ENCODE data around the gene PIEZO1. TPM values are rescaled to one million over a fixed set of nuclear protein-coding genes. Genes with fewer than 3 reads are reported as not detected.

Gene PIEZO1
- polyA plus RNA-seq, 1 experiment: 139 TPM

- ChIA-PET POLR2A (no interaction called here), CTCF (interaction anchor here (0.9 to 5.1 kb wide), 3 partner anchors 15 to 34 kb away, joined by 3 to 26 read pairs (median 18); no protein-coding TSS in a partner anchor)
- no peak for DNase-seq (ENCODE audit: low read depth)
- no peak overlapping the region for H3K4me3 ChIP-seq (ENCODE audit: low read depth, low read length)
- TF ChIP-seq, protein P1, sequence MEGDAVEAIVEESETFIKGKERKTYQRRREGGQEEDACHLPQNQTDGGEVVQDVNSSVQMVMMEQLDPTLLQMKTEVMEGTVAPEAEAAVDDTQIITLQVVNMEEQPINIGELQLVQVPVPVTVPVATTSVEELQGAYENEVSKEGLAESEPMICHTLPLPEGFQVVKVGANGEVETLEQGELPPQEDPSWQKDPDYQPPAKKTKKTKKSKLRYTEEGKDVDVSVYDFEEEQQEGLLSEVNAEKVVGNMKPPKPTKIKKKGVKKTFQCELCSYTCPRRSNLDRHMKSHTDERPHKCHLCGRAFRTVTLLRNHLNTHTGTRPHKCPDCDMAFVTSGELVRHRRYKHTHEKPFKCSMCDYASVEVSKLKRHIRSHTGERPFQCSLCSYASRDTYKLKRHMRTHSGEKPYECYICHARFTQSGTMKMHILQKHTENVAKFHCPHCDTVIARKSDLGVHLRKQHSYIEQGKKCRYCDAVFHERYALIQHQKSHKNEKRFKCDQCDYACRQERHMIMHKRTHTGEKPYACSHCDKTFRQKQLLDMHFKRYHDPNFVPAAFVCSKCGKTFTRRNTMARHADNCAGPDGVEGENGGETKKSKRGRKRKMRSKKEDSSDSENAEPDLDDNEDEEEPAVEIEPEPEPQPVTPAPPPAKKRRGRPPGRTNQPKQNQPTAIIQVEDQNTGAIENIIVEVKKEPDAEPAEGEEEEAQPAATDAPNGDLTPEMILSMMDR (IDR thresholded peaks at IDR 0.05; ENCODE audit: insufficient read depth, low read depth, low read length): no peak
- no peaks in the 10 kb centered on the region; the same call in 1 of the 2 replicates for H3K36me3 ChIP-seq (ENCODE audit: control insufficient read depth, insufficient read depth, low read length)
- no peaks in the 10 kb centered on the region for H3K27me3 ChIP-seq (ENCODE audit: control insufficient read depth, insufficient read depth, low read length)
Measured at GRCh38 chr16:88770461-88771293, 14.3 kb downstream of the PIEZO1 start.

DNA sequence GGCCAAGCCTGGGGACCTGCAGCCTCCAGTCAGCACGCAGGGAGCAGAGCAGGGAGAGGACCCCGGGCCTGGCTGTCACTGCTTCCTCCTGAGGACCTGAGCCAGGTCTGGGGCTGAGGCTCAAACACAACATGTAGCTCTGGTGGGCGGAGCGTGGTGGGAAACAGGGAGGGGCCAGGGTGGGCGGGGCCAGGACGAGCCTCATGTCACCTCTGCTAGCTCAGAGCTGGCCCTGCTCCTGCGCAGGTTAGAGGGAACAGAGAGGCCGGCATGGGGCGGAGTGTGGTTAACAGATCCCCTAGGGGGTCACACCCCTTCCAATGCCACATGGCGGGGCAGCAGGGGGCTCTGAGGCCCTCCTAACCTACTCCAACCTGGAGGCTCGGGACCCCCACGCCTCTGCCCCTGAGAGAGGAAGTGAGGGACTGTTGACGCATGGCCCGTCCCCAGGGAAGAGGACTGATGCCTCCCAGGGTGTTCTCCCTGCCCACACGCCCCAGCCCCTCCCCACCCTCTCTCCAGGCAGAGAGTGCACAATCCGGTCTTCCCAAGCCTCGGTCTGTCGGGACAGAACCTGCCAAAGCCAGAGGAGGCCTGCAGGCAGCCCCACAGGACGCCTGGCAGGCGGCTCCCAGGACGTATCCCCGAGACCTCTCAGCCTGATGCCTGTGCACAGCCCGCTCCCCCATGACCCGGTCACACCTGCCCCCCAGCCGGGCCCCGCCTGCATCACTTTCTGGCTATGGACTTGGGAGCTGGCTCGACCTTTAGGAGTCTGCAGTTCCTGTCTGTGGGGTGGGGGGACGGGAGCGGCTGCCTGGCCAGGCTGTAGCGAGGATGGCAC, 15.2 kb downstream of the PIEZO1 start:
- TF ChIP-seq, protein P1 (IDR thresholded peaks at IDR 0.05; ENCODE audit: insufficient read depth, low read depth, low read length): no peak
- CTCF ChIA-PET: interaction anchor here (1.0 to 5.1 kb wide), 4 partner anchors 9 to 33 kb away, joined by 3 to 26 read pairs (median 10); no protein-coding TSS in a partner anchor
- POLR2A ChIA-PET: no interaction called here
- Histone ChIP-seq H3K4me3 (ENCODE audit: low read depth, low read length) (no peak overlapping the region), H3K27me3 (ENCODE audit: control insufficient read depth, insufficient read depth, low read length) (no peaks in the 10 kb centered on the region), H3K36me3 (ENCODE audit: control insufficient read depth, insufficient read depth, low read length) (no peaks in the 10 kb centered on the region; the same call in 1 of the 2 replicates)
- DNase-seq (ENCODE audit: low read depth): no peak

GRCh38 chr16:88768071-88768783, 16.8 kb downstream of the PIEZO1 start:
- no peak overlapping the region for H3K4me3 ChIP-seq (ENCODE audit: low read depth, low read length)
- ChIA-PET CTCF (interaction anchor here (0.6 to 2.6 kb wide), 5 partner anchors 8 to 31 kb away, joined by 3 to 15 read pairs (median 3); no protein-coding TSS in a partner anchor), POLR2A (no interaction called here)
- TF ChIP-seq, protein P1 (IDR thresholded peaks at IDR 0.05; ENCODE audit: insufficient read depth, low read depth, low read length): no peak
- no peaks in the 10 kb centered on the region for H3K27me3 ChIP-seq (ENCODE audit: control insufficient read depth, insufficient read depth, low read length)
- DNase-seq (ENCODE audit: low read depth): no peak
- H3K36me3 ChIP-seq (ENCODE audit: control insufficient read depth, insufficient read depth, low read length): peaks cover 7% of the 10 kb centered on the region

DNA sequence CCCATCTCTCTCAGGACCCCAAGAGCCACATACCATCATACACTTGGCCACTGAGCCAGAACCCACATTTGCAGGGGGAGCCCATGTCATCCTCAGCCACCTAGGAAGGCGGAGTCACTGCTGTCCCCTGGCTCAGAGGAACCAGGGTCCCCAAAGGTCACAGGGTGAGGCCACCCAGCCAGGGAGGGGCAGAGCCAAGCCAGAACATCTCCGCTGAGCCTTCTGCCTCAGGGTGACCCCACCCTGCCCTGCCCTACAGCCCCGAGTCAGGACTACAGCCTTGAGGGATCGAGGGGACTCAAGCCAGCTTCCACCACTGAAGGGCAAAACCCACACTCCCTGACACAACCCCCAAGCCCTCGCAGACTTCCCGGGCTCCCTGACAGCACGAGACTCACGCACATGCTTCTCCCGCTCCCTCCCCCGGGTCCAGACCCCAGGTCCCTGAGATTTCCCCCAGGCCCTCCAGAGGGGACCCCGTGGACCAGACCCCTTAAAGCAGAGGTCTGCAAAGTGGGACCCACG, 17.4 kb downstream of the PIEZO1 start:
- no peak overlapping the region for H3K4me3 ChIP-seq (ENCODE audit: low read depth, low read length)
- ChIA-PET POLR2A (no interaction called here), CTCF (interaction anchor here (1.1 to 2.6 kb wide), 3 partner anchors 9 to 30 kb away, joined by 3 to 15 read pairs (median 3); no protein-coding TSS in a partner anchor)

More for the DNA sequence above, 17.4 kb downstream of the PIEZO1 start:
- Histone ChIP-seq H3K27me3 (ENCODE audit: control insufficient read depth, insufficient read depth, low read length) (no peaks in the 10 kb centered on the region), H3K36me3 (ENCODE audit: control insufficient read depth, insufficient read depth, low read length) (peaks cover 7% of the 10 kb centered on the region)
- DNase-seq (ENCODE audit: low read depth): no peak
- TF ChIP-seq, protein P1 (IDR thresholded peaks at IDR 0.05; ENCODE audit: insufficient read depth, low read depth, low read length): no peak

Measured in BJ (cell line).